Nephron (organoid): ENCODE measurements around the gene GPR63.
A peak's percentile ranks its signal among the peaks of the same experiment; 100 is the strongest.
"Not testable (repeated sequence)": the region's sequence is repeated elsewhere in the genome, so short reads cannot be mapped to it uniquely, and the experiment has no call there.

Experiments used
- H3K27ac Mint-ChIP-seq, 3 experiments: 2 replicates each; pipeline ENCODE4 v1.8.0; 2020; ENCODE audit warnings: mixed read lengths in 3 of 3, mild to moderate bottlenecking in 2 of 3, moderate library complexity in 1 of 3
- H3K27me3 Mint-ChIP-seq: 2 replicates; pipeline ENCODE4 v1.8.0; 2021; ENCODE audit warnings: low read depth, mild to moderate bottlenecking, moderate library complexity, mixed read lengths
- H3K36me3 Mint-ChIP-seq: 2 replicates; pipeline ENCODE4 v1.8.0; 2020; ENCODE audit warnings: low read depth, mixed read lengths
- H3K4me1 Mint-ChIP-seq: 2 replicates; pipeline ENCODE4 v1.8.0; 2020; ENCODE audit warnings: mixed read lengths
- H3K4me3 Mint-ChIP-seq, 3 experiments: 2 replicates each; pipeline ENCODE4 v1.8.0; 2020; ENCODE audit warnings: mild to moderate bottlenecking in 3 of 3, mixed read lengths in 3 of 3, moderate library complexity in 2 of 3
- H3K9me3 Mint-ChIP-seq: 2 replicates; pipeline ENCODE4 v1.8.0; 2020; ENCODE audit warnings: mixed read lengths
- CTCF ChIP-seq, 3 experiments: fragments of 200-600 bp; sonication (generic); IDR thresholded peaks; one replicate each; pipeline ENCODE4 v1.5.0; 2021; ENCODE audit warnings: antibody characterized with exemption in 3 of 3; ENCODE audit not compliant: unreplicated experiment in 3 of 3

Gene GPR63

DNA sequence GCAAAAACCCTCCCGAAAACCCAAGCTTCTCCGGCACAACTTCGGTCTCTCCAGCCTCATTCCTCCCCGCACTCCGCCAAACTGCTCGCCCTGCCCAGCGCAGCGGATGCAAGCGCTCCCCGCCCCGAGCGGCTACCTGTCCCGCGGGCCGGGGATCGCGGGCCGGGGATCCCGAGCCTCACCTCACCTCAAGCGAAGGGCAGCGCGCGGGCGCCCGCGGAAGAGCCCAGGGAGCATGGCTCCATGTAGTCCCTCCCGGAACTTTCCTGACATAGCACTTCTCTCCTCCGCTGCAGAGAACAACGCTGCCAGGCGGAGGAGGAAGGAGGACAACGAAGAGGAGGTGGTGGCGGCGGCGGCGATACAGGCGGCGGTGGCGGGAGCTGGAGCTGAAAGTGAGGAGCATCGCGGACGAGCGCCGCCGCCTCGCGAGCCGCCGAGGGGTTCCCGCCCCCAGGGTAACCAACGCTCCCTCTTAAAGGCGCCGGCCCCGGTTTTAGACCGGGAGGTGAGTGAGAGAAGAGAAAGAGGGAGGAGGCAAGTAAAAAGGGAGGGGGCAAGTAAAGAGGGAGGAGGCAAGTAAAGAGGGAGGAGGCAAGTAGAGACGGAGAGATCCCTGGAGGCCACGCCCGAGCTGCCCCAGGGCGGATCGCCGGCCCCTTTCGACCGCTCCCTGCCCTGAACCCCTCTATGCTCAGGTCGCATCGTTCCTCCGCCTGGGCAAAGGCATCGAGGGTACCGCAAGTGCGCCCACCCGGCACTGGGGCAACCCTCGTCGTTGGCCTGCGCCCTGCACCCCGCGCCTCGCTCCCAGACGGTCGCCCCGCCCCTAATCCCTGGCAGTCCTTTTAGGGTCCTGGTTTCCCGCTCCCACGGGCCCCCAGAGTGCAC, at the start of gene GPR63:
Gene GPR63, minus strand, starts transcription at position 397 of the 891 bp plus-strand sequence. CDS start 37,746 bp downstream, outside the sequence.
- TF ChIP-seq CTCF (IDR thresholded peaks at IDR 0.05; ENCODE audit: unreplicated experiment in 3 of 3): no peak
- Mint-ChIP-seq H3K36me3 (no peaks in the 10 kb centered on the region), H3K27ac (peak within 1 kb of the TSS; percentile 44 to 80 (median 64)), H3K4me1 (peaks cover 17% of the 10 kb centered on the region), H3K27me3 (peaks cover 30% of the 10 kb centered on the region), H3K9me3 (no peaks in the 10 kb centered on the region), H3K4me3 (peak within 1 kb of the TSS; percentile 93 to 100 (median 96))

- no peak for TF ChIP-seq CTCF (IDR thresholded peaks at IDR 0.05; ENCODE audit: unreplicated experiment in 3 of 3)
- Mint-ChIP-seq H3K36me3 (peaks cover 10% of the 10 kb centered on the region), H3K4me3 (no peak overlapping the region), H3K9me3 (no peaks in the 10 kb centered on the region), H3K27ac (no peak overlapping the region), H3K4me1 (no peaks in the 10 kb centered on the region), H3K27me3 (no peaks in the 10 kb centered on the region)
These were observed 49.2 kb upstream of the GPR63 start for GRCh38 chr6:96886519-96886918.

DNA sequence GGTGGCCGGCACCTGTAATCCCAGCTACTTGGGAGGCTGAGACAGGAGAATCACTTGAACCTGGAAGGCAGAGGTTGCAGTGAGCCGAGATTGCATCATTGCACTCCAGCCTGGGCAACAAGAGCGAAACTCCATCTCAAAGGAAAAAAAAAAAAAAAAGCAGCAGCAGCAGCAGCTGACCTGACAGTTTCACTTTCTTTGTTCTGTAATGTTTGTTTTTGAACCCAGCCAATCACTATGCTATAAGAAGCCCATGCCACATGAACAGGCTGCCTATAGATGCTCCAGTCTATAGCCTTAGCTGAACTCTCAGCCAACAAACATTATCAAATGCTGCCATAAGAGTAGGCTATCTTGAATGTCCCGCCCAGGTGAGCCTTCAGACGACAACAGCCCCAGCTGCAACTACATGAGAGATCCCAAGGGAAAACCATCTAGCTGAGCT, 47.9 kb upstream of the GPR63 start:
- not testable (repeated sequence) for H3K27ac Mint-ChIP-seq, H3K9me3 Mint-ChIP-seq, H3K36me3 Mint-ChIP-seq, H3K4me1 Mint-ChIP-seq, H3K27me3 Mint-ChIP-seq, H3K4me3 Mint-ChIP-seq

- Mint-ChIP-seq H3K36me3 (no peaks in the 10 kb centered on the region), H3K4me1 (no peaks in the 10 kb centered on the region), H3K4me3 (no peak overlapping the region), H3K27me3 (peaks cover 4% of the 10 kb centered on the region), H3K27ac (peak overlapping the region in 1 of 3 experiments; percentile 60), H3K9me3 (no peaks in the 10 kb centered on the region)
- no peak for TF ChIP-seq CTCF (IDR thresholded peaks at IDR 0.05; ENCODE audit: unreplicated experiment in 3 of 3)
These were observed 40.9 kb upstream of the GPR63 start for GRCh38 chr6:96878143-96878542.

- no peak for TF ChIP-seq CTCF (IDR thresholded peaks at IDR 0.05; ENCODE audit: unreplicated experiment in 3 of 3)
- no peak overlapping the region for H3K27ac Mint-ChIP-seq
- H3K27me3 Mint-ChIP-seq: peaks cover 6% of the 10 kb centered on the region
- H3K9me3 Mint-ChIP-seq: no peaks in the 10 kb centered on the region
- no peaks in the 10 kb centered on the region for H3K4me1 Mint-ChIP-seq
- no peak overlapping the region for H3K4me3 Mint-ChIP-seq
- no peaks in the 10 kb centered on the region for H3K36me3 Mint-ChIP-seq
These were observed 39.7 kb upstream of the GPR63 start for GRCh38 chr6:96876886-96877545.

GRCh38 chr6:96872976-96873375, 35.7 kb upstream of the GPR63 start:
- Mint-ChIP-seq H3K9me3 (no peaks in the 10 kb centered on the region), H3K4me3 (no peak overlapping the region), H3K27ac (no peak overlapping the region), H3K4me1 (no peaks in the 10 kb centered on the region), H3K36me3 (no peaks in the 10 kb centered on the region), H3K27me3 (peaks cover 7% of the 10 kb centered on the region)
- no peak for TF ChIP-seq CTCF (IDR thresholded peaks at IDR 0.05; ENCODE audit: unreplicated experiment in 3 of 3)
